Mucosa of stomach (tissue), 1 donor: ENCODE results near the gene NEDD1.

Experiments used
- H3K27me3 ChIP-seq: one replicate; pipeline ENCODE4 v1.7.0; 2013; ENCODE audit warnings: mild to moderate bottlenecking, low read length; ENCODE audit not compliant: control insufficient read depth, insufficient read depth
- H3K36me3 ChIP-seq: one replicate; pipeline ENCODE4 v1.7.0; 2013; ENCODE audit warnings: low read length; ENCODE audit not compliant: control insufficient read depth, insufficient read depth
- H3K4me1 ChIP-seq: one replicate; pipeline ENCODE4 v1.7.0; 2013; ENCODE audit warnings: mild to moderate bottlenecking, low read length; ENCODE audit not compliant: control insufficient read depth, insufficient read depth
- H3K4me3 ChIP-seq: one replicate; pipeline ENCODE4 v1.7.0; 2013; ENCODE audit warnings: low read length
- H3K9ac ChIP-seq: one replicate; pipeline ENCODE4 v1.7.0; 2013; ENCODE audit warnings: mild to moderate bottlenecking, low read length, moderate library complexity
- H3K9me3 ChIP-seq: one replicate; pipeline ENCODE4 v1.7.0; 2013; ENCODE audit warnings: mild to moderate bottlenecking, low read length, moderate library complexity; ENCODE audit not compliant: control insufficient read depth
- donor health status: Pancreatic carcinoma.

The NEDD1 gene

DNA sequence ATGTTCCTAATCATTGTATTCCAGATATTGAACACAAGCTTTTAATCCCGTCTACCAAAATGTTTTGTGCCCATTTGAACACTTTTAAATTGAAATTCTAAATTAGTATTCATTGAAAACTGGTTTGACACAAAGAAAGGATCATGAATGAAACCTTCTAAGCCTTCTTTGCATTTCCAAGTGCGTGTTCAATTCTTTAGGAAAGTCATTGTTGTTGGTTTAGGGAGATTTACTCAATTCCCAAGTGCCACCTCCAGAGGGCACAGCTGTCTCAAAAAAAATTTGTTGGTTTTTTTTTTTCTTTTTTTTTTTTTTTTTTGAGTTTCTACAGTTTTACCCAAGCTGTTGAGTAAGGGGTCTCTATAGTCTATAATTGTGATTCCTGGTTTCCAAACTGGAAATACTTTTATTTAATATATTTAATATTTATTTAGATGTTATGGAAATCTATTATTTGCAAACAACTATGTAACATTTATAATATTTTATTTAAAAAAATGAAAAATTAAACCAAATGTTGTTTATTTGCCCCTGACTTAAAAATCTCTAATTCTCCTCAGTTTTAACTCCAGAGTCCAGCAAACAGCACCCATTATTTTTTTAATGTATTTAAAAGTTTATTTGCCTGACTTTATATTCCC lies 79.9 kb downstream of the NEDD1 start:
- no peak overlapping the region for H3K9ac ChIP-seq
- H3K36me3 ChIP-seq, result no peaks in the 10 kb centered on the region
- peaks cover 6% of the 10 kb centered on the region for H3K27me3 ChIP-seq
- no peak overlapping the region for H3K4me3 ChIP-seq
- H3K9me3 ChIP-seq, result no peaks in the 10 kb centered on the region
- no peaks in the 10 kb centered on the region for H3K4me1 ChIP-seq

DNA sequence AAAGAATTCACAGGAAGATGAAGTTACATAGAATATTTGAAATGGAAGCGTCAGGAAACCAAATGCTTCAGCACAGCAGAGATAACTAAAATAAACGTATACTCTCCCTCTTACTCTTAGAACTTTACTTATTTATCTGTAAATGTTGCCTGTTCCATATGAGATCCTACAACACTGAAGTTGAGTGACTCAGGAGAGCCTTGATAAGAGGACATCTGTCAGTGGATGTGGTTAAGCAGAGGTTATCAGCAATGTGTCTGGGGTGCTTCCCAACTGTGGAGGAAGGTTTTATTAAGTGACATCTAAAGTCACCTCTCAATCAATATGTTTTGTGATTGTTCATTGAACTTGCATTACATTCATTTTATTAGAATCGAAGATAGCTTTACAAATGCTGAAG lies 81.9 kb downstream of the NEDD1 start:
- H3K36me3 ChIP-seq, result no peaks in the 10 kb centered on the region
- H3K27me3 ChIP-seq, result peaks cover 6% of the 10 kb centered on the region
- H3K4me3 ChIP-seq, result no peak overlapping the region
- no peak overlapping the region for H3K9ac ChIP-seq
- no peaks in the 10 kb centered on the region for H3K4me1 ChIP-seq
- no peaks in the 10 kb centered on the region for H3K9me3 ChIP-seq

DNA sequence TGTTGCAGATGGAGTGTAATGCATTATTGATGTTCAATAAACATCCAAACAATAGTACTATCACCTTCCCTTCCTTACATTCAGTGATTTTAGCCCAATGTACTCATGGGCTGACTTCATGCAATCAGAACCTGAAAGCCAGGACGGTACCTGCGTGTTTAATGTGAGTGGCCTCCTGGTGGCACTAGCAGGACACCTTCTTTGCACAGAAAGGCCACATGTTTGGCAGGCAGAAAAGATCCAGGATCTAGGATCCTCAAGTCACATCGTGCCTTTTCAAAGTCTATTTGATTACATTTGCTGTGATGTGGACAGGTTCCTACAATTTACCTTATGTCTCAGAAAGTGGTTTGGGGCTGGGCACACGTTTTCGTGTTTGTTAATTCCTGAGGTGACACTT lies 82.9 kb downstream of the NEDD1 start:
- Histone ChIP-seq H3K4me1 (no peaks in the 10 kb centered on the region), H3K4me3 (no peak overlapping the region), H3K27me3 (peaks cover 6% of the 10 kb centered on the region), H3K36me3 (no peaks in the 10 kb centered on the region), H3K9ac (no peak overlapping the region), H3K9me3 (no peaks in the 10 kb centered on the region)

DNA sequence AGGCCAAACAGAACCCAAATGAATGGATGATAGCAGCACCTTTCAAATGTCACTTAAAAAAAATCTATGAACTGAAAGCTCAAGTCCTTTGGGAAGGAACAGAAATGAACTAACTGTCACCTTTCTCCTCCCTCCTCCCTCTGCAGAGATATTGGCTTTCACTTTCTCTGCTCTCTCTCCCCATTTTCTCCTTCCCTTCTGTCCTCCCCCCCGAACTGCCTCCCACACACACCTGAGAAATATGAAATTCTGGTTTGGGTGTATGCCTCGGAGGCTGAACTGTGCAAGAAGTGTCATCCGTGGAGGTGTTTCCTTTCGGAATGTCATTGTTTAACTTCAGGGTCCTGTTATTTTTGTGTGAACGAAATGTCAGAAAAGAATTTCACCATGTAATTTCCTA lies 87.8 kb downstream of the NEDD1 start:
- no peaks in the 10 kb centered on the region for H3K4me1 ChIP-seq
- H3K9me3 ChIP-seq, result no peaks in the 10 kb centered on the region
- no peak overlapping the region for H3K9ac ChIP-seq
- no peaks in the 10 kb centered on the region for H3K27me3 ChIP-seq
- no peaks in the 10 kb centered on the region for H3K36me3 ChIP-seq
- H3K4me3 ChIP-seq, result no peak overlapping the region

DNA sequence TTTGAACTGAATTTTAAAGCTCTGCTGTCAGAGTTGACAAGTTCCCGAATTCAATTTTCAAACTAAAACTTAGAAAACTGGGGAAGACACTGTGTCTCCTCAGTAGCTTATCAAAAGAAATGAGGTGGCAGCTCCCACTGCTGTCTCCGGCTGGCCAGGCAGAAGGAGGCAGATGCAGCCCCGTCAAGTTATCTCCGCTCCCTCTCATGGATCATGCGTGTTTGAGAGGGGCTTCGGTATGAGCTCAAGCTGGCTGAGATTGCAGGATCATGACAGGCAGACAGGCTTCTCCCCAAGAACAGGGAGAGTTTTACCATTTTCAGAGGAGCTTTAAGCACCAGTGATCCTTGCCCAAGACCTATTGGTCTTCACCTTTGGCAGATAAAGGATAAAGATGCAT lies 88.8 kb downstream of the NEDD1 start:
- no peaks in the 10 kb centered on the region for H3K4me1 ChIP-seq
- H3K27me3 ChIP-seq, result no peaks in the 10 kb centered on the region
- no peaks in the 10 kb centered on the region for H3K9me3 ChIP-seq

DNA sequence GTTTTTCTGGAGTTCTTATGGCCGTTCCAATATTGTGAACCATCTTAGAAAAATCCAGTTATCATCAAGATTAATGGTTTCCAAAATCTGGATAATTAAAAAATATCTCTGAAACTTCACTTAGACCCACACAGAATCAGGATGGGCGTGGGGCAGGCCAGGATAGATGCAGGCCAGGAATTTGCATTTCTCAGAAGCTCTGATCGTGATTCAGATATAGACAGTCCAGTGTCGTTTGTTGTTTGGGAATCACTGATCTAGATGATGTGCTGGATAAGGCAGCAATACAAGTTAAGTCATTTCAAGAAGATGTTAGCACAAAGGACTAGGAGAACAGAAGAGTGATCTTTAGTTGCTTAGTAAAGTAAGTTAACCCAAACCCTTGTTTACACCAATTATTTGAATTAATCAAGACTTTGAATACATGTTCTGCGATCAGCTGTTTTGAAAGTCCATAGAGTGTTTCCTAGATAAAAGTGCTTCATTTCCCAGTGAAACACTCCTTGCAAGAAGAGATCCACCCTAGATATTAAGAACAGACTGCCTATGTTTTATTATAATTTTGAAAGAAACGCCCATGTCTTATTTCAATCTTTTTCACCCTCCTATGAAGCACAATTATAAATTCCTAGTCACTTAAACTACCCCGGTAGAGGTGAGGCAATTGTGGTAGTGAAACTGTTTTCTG lies 90.9 kb downstream of the NEDD1 start:
- Histone ChIP-seq H3K9ac (no peak overlapping the region), H3K27me3 (no peaks in the 10 kb centered on the region), H3K4me1 (no peaks in the 10 kb centered on the region), H3K36me3 (no peaks in the 10 kb centered on the region), H3K9me3 (no peaks in the 10 kb centered on the region), H3K4me3 (no peak overlapping the region)

More for the DNA sequence above, 88.8 kb downstream of the NEDD1 start:
- no peak overlapping the region for H3K9ac ChIP-seq
- H3K36me3 ChIP-seq, result no peaks in the 10 kb centered on the region
- no peak overlapping the region for H3K4me3 ChIP-seq

DNA sequence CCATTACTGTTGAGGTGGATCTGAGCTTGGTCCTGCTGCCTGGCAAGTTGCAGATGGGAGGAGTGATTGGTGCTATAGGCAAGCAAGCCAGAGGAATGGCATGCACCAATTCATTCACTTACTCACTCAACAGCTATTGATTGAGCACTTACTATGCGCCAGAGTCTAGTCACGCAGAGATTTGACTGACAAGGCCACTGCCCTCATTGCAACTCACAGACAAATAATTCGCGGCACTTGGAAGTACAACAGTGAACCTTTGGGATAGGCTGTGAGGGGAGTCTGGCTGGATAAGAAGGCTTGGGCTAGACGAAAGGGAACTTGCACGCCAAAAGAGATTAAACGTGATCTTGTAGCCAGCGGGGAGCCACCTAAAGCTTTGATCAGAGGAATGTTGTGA lies 96.2 kb downstream of the NEDD1 start:
- no peaks in the 10 kb centered on the region for H3K9me3 ChIP-seq
- no peaks in the 10 kb centered on the region for H3K36me3 ChIP-seq
- H3K4me3 ChIP-seq, result no peak overlapping the region
- H3K9ac ChIP-seq, result no peak overlapping the region
- H3K4me1 ChIP-seq, result no peaks in the 10 kb centered on the region
- H3K27me3 ChIP-seq, result no peaks in the 10 kb centered on the region
